Activated CD4-positive, alpha-beta memory T cell treated with anti-CD3 and anti-CD28 coated beads, Interleukin-2, amount 10 ng/mL, durations not matched to agents 7 days and 5 days (primary cell): Measurements from ENCODE around the gene NEMP2. TPM values are rescaled to one million over a fixed set of nuclear protein-coding genes. Genes with fewer than 3 reads are reported as not detected.

Experiments
- CTCF ChIA-PET: fragments of 350-600 bp; sonication (Branson Sonifier 250); formaldehyde crosslinking; loops from one replicate; lab custom pipeline; 2021; ENCODE audit warnings: antibody characterized with exemption, inconsistent platforms; lab: Charles Lee
- POLR2A ChIA-PET: fragments of 350-600 bp; sonication (Branson Sonifier 250); formaldehyde crosslinking; loops from one replicate; lab custom pipeline; 2021; ENCODE audit warnings: antibody characterized with exemption; lab: Charles Lee
- DNase-seq: peaks from one replicate; pipeline ENCODE4 v3.0.0-alpha.2; 2020
- H3K27ac Mint-ChIP-seq: one replicate; pipeline ENCODE4 v1.8.0; 2021; ENCODE audit warnings: mild to moderate bottlenecking, mixed read lengths
- H3K27me3 Mint-ChIP-seq: one replicate; pipeline ENCODE4 v1.8.0; 2021; ENCODE audit warnings: mixed read lengths
- H3K36me3 Mint-ChIP-seq: one replicate; pipeline ENCODE4 v1.8.0; 2021; ENCODE audit warnings: low read depth, mixed read lengths
- H3K4me1 Mint-ChIP-seq: one replicate; pipeline ENCODE4 v1.8.0; 2021; ENCODE audit warnings: mixed read lengths
- H3K4me3 Mint-ChIP-seq: one replicate; pipeline ENCODE4 v1.8.0; 2021; ENCODE audit warnings: mild to moderate bottlenecking, mixed read lengths
- H3K9me3 Mint-ChIP-seq: one replicate; pipeline ENCODE4 v1.8.0; 2021; ENCODE audit warnings: mixed read lengths
- total RNA-seq, 2 experiments: library from RNA; stranded (reverse); gene quantifications; one replicate each; pipeline ENCODE4 v1.2.3, GENCODE V29; 2021

Gene NEMP2
- total RNA-seq, 2 experiments from 2014 or later = 18.9 to 19.1 TPM

DNA sequence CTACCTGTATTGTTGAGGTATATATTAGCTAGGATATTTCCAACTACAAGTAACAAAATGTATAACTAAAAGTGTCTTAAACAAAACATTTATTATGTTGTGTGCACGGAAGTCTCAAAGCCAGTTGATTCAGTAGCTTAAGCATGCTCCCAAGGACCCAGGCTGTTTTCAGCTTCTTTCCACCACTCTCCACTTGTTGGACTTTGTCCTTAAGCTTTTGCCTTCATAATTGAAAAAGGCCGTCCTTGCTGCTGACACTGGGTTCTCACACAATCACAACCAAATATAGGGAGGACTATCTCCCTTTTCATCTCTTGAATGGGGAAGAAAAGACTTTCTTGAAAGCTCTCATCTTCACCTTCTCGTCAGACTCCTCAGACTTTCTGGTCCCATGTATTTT is 12.2 kb upstream of the NEMP2 start:
- CTCF ChIA-PET = no interaction called here
- Mint-ChIP-seq H3K4me1 (peaks cover under 1% of the 10 kb centered on the region), H3K4me3 (no peak overlapping the region)

DNA sequence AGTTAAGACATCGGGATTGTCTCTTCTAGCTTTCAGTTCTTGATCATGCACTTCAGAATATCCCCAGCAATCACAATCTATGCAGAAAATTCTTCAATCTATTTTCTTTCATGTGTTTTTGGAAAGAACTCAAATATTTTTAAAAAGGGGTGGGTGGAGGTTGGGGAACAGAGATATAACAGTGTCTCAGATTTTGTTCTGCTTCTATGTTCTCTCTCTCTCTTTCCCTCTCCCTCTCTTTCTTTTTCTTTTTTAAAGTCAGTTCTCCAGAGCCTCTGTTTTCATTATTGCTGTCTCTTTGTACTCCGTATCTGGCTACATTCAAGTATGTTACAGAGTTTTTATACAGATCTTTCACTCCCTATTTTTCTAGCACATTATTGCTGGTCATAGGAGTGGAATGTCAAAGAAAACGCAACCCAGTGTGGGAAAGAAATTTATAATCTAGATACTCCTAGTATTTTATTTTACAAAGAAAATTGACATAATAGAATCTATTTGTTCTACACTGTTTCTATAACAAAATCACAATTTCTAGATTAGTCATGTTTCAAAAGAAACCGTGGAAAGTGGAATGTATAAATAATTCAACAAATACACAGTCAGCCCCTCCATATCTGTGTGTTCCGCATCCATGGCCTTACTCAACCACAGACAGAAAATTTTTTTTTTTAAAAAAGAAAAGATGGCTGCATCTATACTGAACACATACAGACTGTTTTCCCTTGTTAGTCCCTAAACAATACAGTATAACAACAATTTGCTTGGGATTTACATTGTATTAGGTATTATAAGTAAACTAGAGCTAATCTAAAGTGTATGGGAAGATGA is 11.2 kb upstream of the NEMP2 start:
- no peak overlapping the region for H3K27ac Mint-ChIP-seq
- DNase-seq = no peak
- H3K4me1 Mint-ChIP-seq = no peaks in the 10 kb centered on the region
- peaks cover 27% of the 10 kb centered on the region for H3K36me3 Mint-ChIP-seq
- H3K27me3 Mint-ChIP-seq = no peaks in the 10 kb centered on the region
- peaks cover 17% of the 10 kb centered on the region for H3K9me3 Mint-ChIP-seq
- H3K4me3 Mint-ChIP-seq = no peak overlapping the region
- CTCF ChIA-PET = no interaction called here
- POLR2A ChIA-PET = no interaction called here

More for the DNA sequence above, 12.2 kb upstream of the NEMP2 start:
- H3K27me3 Mint-ChIP-seq = no peaks in the 10 kb centered on the region
- POLR2A ChIA-PET = no interaction called here
- H3K36me3 Mint-ChIP-seq = peaks cover 18% of the 10 kb centered on the region
- peaks cover 8% of the 10 kb centered on the region for H3K9me3 Mint-ChIP-seq
- H3K27ac Mint-ChIP-seq = no peak overlapping the region
- DNase-seq = no peak

DNA sequence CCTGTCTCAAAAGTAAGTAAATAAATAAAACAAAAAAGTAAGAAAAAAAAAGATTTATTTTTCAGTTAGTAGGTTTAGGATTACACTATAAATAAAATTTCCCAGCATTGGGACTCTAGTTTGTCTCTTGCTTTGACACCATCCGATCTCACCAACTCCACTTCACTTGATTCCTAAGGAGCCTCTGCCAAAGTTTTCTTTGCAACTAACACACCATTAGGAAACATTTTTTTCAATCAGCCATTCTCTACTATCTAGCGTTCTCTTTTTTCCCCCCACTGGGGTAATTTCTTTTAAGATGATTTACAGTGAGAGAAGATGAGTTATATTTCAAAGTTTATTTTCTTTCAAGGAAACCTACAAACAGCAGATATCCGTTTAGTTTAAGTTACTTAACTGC is 10.6 kb upstream of the NEMP2 start:
- Mint-ChIP-seq H3K4me3 (no peak overlapping the region), H3K9me3 (peaks cover 24% of the 10 kb centered on the region), H3K36me3 (peaks cover 34% of the 10 kb centered on the region), H3K27ac (no peak overlapping the region), H3K4me1 (no peaks in the 10 kb centered on the region), H3K27me3 (no peaks in the 10 kb centered on the region)
- CTCF ChIA-PET = no interaction called here
- POLR2A ChIA-PET = no interaction called here
- DNase-seq = no peak

DNA sequence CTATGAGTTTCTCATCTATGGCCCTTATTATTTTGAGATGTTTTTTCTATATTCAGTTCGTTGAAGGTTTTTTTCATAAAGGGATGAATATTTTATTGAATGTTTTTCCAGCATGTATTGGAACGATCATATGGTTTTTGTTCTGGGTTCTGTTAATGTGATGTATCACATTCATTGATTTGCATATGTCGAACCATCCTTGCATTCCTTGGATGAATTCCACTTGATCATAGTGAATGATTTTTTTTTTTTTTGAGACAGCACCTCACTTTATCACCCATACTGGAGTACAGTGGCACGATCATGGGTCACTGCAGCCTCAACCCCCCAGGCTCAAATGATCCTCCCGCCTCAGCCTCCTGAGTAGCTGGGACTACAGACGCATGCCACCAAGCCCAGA is 5.5 kb upstream of the NEMP2 start:
- H3K27me3 Mint-ChIP-seq = no peaks in the 10 kb centered on the region
- H3K9me3 Mint-ChIP-seq = peaks cover 52% of the 10 kb centered on the region
- ChIA-PET POLR2A (no interaction called here), CTCF (no interaction called here)
- H3K4me1 Mint-ChIP-seq = peaks cover 17% of the 10 kb centered on the region
- peaks cover 75% of the 10 kb centered on the region for H3K36me3 Mint-ChIP-seq
- H3K4me3 Mint-ChIP-seq = no peak overlapping the region
- no peak for DNase-seq
- no peak overlapping the region for H3K27ac Mint-ChIP-seq

DNA sequence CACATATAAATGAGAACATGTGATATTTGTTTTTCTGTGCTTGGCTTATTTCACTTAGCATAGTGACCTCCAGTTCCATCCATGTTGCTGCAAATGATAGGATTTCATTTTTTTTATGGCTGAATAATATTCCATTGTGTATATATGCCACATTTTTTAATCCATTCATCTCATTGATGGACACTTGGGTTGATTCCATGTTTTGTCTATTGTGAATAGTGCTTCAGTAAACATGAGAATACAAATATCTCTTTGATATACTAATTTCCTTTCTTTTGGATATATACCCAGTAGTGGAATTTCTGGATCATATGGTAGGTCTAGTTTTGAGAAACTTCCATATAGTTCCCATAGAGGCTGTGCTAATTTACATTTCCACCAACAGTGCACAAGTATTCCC is 3.7 kb upstream of the NEMP2 start:
- Mint-ChIP-seq H3K36me3 (peaks cover 76% of the 10 kb centered on the region), H3K27me3 (no peaks in the 10 kb centered on the region), H3K9me3 (peaks cover 52% of the 10 kb centered on the region), H3K27ac (no peak overlapping the region), H3K4me1 (peaks cover 26% of the 10 kb centered on the region), H3K4me3 (no peak overlapping the region)
- no peak for DNase-seq
- ChIA-PET POLR2A (no interaction called here), CTCF (no interaction called here)

DNA sequence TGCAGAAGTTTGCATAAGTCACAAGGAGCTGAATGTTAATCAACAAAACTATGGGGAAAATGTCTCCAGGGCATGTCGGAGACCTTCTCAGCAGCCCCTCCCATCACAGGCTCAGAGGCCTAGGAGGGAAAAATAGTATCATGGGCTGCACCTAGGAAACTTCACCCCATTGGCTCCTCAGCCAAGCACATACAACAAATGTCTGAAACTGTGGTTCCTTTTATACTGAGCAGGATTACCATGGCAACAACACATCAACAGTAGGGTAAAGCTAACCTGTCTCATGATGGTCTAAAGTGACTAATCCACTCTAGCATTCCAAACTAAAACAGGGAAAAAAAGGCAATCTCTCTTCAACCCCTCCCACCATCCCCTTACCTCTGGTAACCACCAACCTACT is 3.2 kb upstream of the NEMP2 start:
- POLR2A ChIA-PET = no interaction called here
- peaks cover 30% of the 10 kb centered on the region for H3K4me1 Mint-ChIP-seq
- no peak overlapping the region for H3K4me3 Mint-ChIP-seq
- no peak for DNase-seq
- CTCF ChIA-PET = no interaction called here
- peaks cover 71% of the 10 kb centered on the region for H3K36me3 Mint-ChIP-seq
- no peaks in the 10 kb centered on the region for H3K27me3 Mint-ChIP-seq
- H3K27ac Mint-ChIP-seq = no peak overlapping the region
- peaks cover 52% of the 10 kb centered on the region for H3K9me3 Mint-ChIP-seq

DNA sequence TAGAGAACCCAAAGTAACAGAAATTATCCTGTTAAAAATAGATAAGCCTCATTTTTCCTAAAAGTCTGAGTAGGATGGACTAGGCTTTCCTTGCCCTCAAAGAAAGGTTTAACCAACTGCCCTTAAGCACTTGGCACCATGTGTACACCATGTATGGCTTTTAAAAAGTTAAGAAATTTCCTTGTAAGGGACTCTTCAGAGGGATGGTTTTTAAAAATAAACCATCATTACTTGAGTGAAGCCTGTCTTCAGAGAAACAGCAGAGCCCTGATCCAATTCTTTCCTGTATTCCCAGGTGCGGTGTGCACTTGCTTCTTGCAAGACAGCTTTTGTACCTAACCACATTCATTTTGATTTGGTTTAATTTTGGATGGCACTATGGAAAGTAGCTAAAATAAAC is 1.1 kb upstream of the NEMP2 start:
- peaks cover 55% of the 10 kb centered on the region for H3K36me3 Mint-ChIP-seq
- peak overlapping the region; percentile 45 for H3K27ac Mint-ChIP-seq
- H3K9me3 Mint-ChIP-seq = peaks cover 33% of the 10 kb centered on the region
- peak overlapping the region; percentile 89 for H3K4me3 Mint-ChIP-seq
- CTCF ChIA-PET = no interaction called here
- no peak for DNase-seq
- POLR2A ChIA-PET = no interaction called here
- H3K4me1 Mint-ChIP-seq = peaks cover 46% of the 10 kb centered on the region
- H3K27me3 Mint-ChIP-seq = no peaks in the 10 kb centered on the region

DNA sequence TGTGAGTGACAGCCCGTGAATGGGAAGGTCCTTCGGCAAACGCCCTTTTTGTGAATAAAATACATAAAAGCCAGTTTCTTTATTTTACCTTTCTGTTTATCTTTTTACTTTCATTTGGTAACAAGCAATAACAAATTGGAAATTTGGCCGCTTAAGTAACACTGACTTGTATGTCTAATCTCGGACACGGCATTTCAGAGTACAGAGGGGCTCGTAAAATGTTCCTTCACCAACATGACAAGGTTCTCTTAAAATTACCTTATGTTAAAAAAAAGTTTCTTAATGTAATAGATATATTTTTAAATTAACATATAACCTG is 558 bp upstream of the NEMP2 start:
- Mint-ChIP-seq H3K27me3 (no peaks in the 10 kb centered on the region), H3K4me1 (peaks cover 49% of the 10 kb centered on the region), H3K9me3 (peaks cover 28% of the 10 kb centered on the region), H3K4me3 (peak overlapping the region; percentile 89), H3K36me3 (peaks cover 50% of the 10 kb centered on the region), H3K27ac (peak overlapping the region; percentile 94)
- DNase-seq = no peak
- CTCF ChIA-PET = interaction anchor here (1.1 kb wide), 1 partner anchor 115 kb away, joined by 3 read pairs; no protein-coding TSS in a partner anchor
- POLR2A ChIA-PET = interaction anchor here (0.7 to 3.1 kb wide), 23 partner anchors 15 to 877 kb away, joined by 3 to 43 read pairs (median 8); partner anchors contain the start of genes GLS, INPP1, MFSD6 and NAB1

DNA sequence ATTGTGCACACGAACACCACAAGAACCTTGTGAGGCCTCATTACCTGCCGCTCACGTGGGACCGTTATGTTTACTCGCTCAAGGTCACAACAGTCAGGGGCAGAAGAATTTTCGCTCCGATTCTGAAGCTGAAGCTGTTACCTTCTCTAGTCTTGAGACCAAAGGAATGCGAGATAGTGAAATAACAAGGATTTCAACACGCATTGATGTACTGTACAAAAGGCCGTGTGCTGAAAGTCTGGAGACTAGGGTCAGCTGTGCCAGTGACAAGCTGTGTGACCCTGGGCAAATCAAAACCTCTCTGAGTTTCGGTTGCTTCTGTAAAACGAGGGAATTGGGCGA is 583 bp downstream of the NEMP2 start:
- Mint-ChIP-seq H3K27me3 (no peaks in the 10 kb centered on the region), H3K27ac (peak overlapping the region; percentile 99), H3K9me3 (peaks cover 20% of the 10 kb centered on the region), H3K36me3 (peaks cover 42% of the 10 kb centered on the region), H3K4me1 (peaks cover 58% of the 10 kb centered on the region), H3K4me3 (peak overlapping the region; percentile 83)
- ChIA-PET POLR2A (interaction anchor here (0.7 to 3.1 kb wide), 31 partner anchors 14 to 876 kb away, joined by 3 to 43 read pairs (median 5); partner anchors contain the start of genes GLS, INPP1, MFSD6 and NAB1), CTCF (interaction anchor here (1.1 to 1.5 kb wide), 2 partner anchors 116 to 146 kb away, joined by 3 to 9 read pairs; no protein-coding TSS in a partner anchor)
- DNase-seq = peak; percentile 73

DNA sequence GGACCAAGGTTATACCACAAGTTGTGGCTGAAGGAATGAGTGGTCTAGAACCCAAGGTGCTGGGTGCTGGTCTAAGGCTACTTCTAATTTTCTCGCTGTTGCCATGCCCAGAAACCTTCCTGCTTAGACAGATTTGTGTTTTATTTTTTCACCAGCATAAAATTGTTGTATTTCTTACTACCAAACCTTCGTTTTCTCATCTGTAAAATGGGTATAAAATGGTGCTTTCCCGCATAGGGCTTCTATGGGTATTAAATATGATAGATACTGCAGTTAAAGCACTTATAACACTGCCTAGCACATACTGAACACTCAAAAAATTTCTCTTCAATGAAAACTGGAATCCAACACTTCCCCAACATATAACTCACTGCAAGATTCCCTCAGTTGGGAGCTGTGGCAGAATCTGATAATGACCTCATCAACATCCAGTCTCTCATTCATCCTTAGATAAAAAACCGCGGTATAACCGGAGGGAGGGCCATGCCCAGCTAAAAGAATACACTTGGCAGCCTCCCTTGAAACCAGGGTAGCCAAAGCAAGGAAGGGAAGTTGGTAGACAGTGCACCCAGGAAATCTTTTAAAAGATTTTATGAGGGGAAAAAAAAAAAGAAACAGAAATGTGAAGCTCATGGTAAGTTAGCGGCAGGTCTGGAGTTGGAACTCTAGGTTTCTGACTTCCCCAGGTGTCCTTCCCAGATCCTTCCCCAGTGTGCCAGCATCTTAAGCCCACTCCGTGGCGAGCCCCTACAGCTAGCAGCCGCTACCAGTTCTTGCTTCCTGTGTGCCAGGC is 1.2 kb downstream of the NEMP2 start:
- no peaks in the 10 kb centered on the region for H3K27me3 Mint-ChIP-seq
- CTCF ChIA-PET = interaction anchor here (0.9 to 1.5 kb wide), 2 partner anchors 12 to 147 kb away, joined by 3 to 9 read pairs; no protein-coding TSS in a partner anchor
- POLR2A ChIA-PET = interaction anchor here (0.7 to 3.1 kb wide), 27 partner anchors 13 to 771 kb away, joined by 3 to 43 read pairs (median 6); partner anchors contain the start of genes GLS, INPP1, MFSD6 and NAB1
- H3K9me3 Mint-ChIP-seq = peaks cover 14% of the 10 kb centered on the region
- no peak for DNase-seq
- H3K4me3 Mint-ChIP-seq = peak overlapping the region; percentile 83
- peaks cover 36% of the 10 kb centered on the region for H3K36me3 Mint-ChIP-seq
- peaks cover 60% of the 10 kb centered on the region for H3K4me1 Mint-ChIP-seq
- H3K27ac Mint-ChIP-seq = peak overlapping the region; percentile 99

DNA sequence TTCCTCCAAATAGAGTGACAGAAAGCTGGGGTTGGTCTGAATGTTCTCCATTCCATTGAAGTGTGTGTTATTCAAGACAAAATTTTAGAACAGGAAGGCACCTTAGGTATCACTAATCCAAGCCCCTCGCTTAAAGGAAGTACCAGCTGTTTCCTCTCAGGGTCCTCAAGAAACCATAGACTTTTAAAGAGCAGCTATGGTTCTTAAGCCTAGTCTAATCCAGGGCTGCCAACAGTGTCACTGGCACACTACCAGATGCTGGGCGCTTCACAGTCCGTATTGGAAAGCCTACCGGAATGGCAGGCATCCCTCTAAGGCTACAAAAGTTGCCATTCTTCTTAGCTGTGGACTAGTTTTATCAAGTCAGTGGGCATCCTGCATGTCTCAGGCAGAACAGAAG is 1.9 kb downstream of the NEMP2 start:
- no peak for DNase-seq
- Mint-ChIP-seq H3K4me1 (peaks cover 62% of the 10 kb centered on the region), H3K36me3 (peaks cover 30% of the 10 kb centered on the region), H3K4me3 (peak overlapping the region; percentile 24), H3K27ac (peak overlapping the region; percentile 99), H3K27me3 (no peaks in the 10 kb centered on the region), H3K9me3 (peaks cover 9% of the 10 kb centered on the region)
- POLR2A ChIA-PET = interaction anchor here (0.7 to 3.1 kb wide), 10 partner anchors 12 to 361 kb away, joined by 3 to 30 read pairs (median 22); partner anchors contain the start of gene GLS
- CTCF ChIA-PET = interaction anchor here (0.9 kb wide), 1 partner anchor 11 kb away, joined by 3 read pairs; no protein-coding TSS in a partner anchor

DNA sequence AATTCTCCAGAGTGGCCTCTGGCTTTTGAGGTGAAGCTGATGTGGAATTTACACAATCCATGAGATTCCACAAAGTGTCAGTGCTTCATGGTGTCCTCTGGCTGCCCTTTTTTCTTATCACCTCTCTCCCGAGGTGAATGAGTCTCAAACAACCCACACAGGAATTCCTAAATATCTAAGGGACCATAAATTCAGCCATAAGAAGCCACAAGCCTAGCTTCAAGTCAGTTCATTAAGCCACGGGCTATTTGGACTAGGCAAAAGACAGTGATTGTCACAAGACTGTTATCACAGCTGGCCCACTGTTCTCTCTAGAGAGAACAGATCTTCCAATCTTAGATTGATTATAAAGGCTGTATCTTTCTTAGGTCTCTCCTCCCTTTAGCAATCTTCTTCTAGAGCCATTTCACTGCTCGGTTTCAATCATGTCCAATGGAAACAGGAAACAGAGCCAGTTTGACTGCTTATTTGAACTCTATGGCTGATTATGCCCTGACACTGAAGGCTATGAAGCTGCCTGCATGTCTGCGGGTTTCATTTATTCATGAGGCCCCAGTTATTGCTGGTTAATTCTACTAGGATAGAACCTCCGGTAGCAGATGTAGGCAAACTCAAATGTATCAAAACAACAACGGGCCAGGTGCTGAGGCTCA is 4.1 kb downstream of the NEMP2 start:
- Mint-ChIP-seq H3K9me3 (no peaks in the 10 kb centered on the region), H3K36me3 (peaks cover 9% of the 10 kb centered on the region), H3K27ac (no peak overlapping the region), H3K27me3 (no peaks in the 10 kb centered on the region), H3K4me3 (no peak overlapping the region), H3K4me1 (peaks cover 56% of the 10 kb centered on the region)
- POLR2A ChIA-PET = interaction anchor here (1.2 to 1.5 kb wide), 2 partner anchors 10 to 123 kb away, joined by 3 read pairs; no protein-coding TSS in a partner anchor
- DNase-seq = no peak
- CTCF ChIA-PET = interaction anchor here (1.7 kb wide), 1 partner anchor 150 kb away, joined by 4 read pairs; no protein-coding TSS in a partner anchor
